Measurements from ENCODE around the gene ANKFN1.

Gene ANKFN1

GRCh38 chr17:56536766-56537165, 383.5 kb downstream of the ANKFN1 start:
- H3K27me3 Mint-ChIP-seq = no peaks in the 10 kb centered on the region
- no peak overlapping the region for H3K27ac Mint-ChIP-seq
- no peaks in the 10 kb centered on the region for H3K36me3 Mint-ChIP-seq (ENCODE audit: low read depth)
- H3K4me1 Mint-ChIP-seq (ENCODE audit: low read depth) = no peaks in the 10 kb centered on the region
- intact Hi-C loops (cut with micrococcal nuclease) = no loop called here
- H3K9me3 Mint-ChIP-seq = peaks cover 16% of the 10 kb centered on the region
- no peak overlapping the region for H3K4me3 Mint-ChIP-seq

- no peak overlapping the region for H3K4me3 Mint-ChIP-seq
- H3K4me1 Mint-ChIP-seq (ENCODE audit: low read depth) = no peaks in the 10 kb centered on the region
- intact Hi-C loops (cut with micrococcal nuclease) = no loop called here
- no peaks in the 10 kb centered on the region for H3K36me3 Mint-ChIP-seq (ENCODE audit: low read depth)
- H3K9me3 Mint-ChIP-seq = peaks cover 16% of the 10 kb centered on the region
- H3K27me3 Mint-ChIP-seq = no peaks in the 10 kb centered on the region
- no peak overlapping the region for H3K27ac Mint-ChIP-seq
These were observed 387.6 kb downstream of the ANKFN1 start for GRCh38 chr17:56540836-56541235.

GRCh38 chr17:56543280-56543679, 390.0 kb downstream of the ANKFN1 start:
- H3K27me3 Mint-ChIP-seq = no peaks in the 10 kb centered on the region
- H3K36me3 Mint-ChIP-seq (ENCODE audit: low read depth) = no peaks in the 10 kb centered on the region
- intact Hi-C loops (cut with micrococcal nuclease) = no loop called here
- no peak overlapping the region for H3K4me3 Mint-ChIP-seq
- H3K9me3 Mint-ChIP-seq = peaks cover 17% of the 10 kb centered on the region
- no peak overlapping the region for H3K27ac Mint-ChIP-seq
- H3K4me1 Mint-ChIP-seq (ENCODE audit: low read depth) = no peaks in the 10 kb centered on the region

- intact Hi-C loops (cut with micrococcal nuclease) = no loop called here
- no peaks in the 10 kb centered on the region for H3K4me1 Mint-ChIP-seq (ENCODE audit: low read depth)
- H3K36me3 Mint-ChIP-seq (ENCODE audit: low read depth) = no peaks in the 10 kb centered on the region
- H3K27ac Mint-ChIP-seq = no peak overlapping the region
- H3K27me3 Mint-ChIP-seq = no peaks in the 10 kb centered on the region
- no peak overlapping the region for H3K4me3 Mint-ChIP-seq
- H3K9me3 Mint-ChIP-seq = peaks cover 22% of the 10 kb centered on the region
These were observed 391.8 kb downstream of the ANKFN1 start for GRCh38 chr17:56545106-56545505.

- Mint-ChIP-seq H3K4me3 (no peak overlapping the region), H3K9me3 (peaks cover 28% of the 10 kb centered on the region), H3K27ac (no peak overlapping the region), H3K4me1 (ENCODE audit: low read depth) (no peaks in the 10 kb centered on the region), H3K27me3 (no peaks in the 10 kb centered on the region), H3K36me3 (ENCODE audit: low read depth) (no peaks in the 10 kb centered on the region)
- intact Hi-C loops (cut with micrococcal nuclease) = no loop called here
These were observed 392.7 kb downstream of the ANKFN1 start for GRCh38 chr17:56545930-56546329.

GRCh38 chr17:56548661-56549060, 395.4 kb downstream of the ANKFN1 start:
- no peaks in the 10 kb centered on the region for H3K4me1 Mint-ChIP-seq (ENCODE audit: low read depth)
- H3K9me3 Mint-ChIP-seq = peaks cover 47% of the 10 kb centered on the region
- no peak overlapping the region for H3K4me3 Mint-ChIP-seq
- no peak overlapping the region for H3K27ac Mint-ChIP-seq
- no peaks in the 10 kb centered on the region for H3K36me3 Mint-ChIP-seq (ENCODE audit: low read depth)
- intact Hi-C loops (cut with micrococcal nuclease) = no loop called here
- no peaks in the 10 kb centered on the region for H3K27me3 Mint-ChIP-seq

- Mint-ChIP-seq H3K4me3 (no peak overlapping the region), H3K27ac (no peak overlapping the region), H3K36me3 (ENCODE audit: low read depth) (no peaks in the 10 kb centered on the region), H3K9me3 (peaks cover 47% of the 10 kb centered on the region), H3K27me3 (no peaks in the 10 kb centered on the region), H3K4me1 (ENCODE audit: low read depth) (no peaks in the 10 kb centered on the region)
- intact Hi-C loops (cut with micrococcal nuclease) = no loop called here
These were observed 396.2 kb downstream of the ANKFN1 start for GRCh38 chr17:56549501-56549900.

- no peak overlapping the region for H3K4me3 Mint-ChIP-seq
- no peaks in the 10 kb centered on the region for H3K4me1 Mint-ChIP-seq (ENCODE audit: low read depth)
- H3K27me3 Mint-ChIP-seq = no peaks in the 10 kb centered on the region
- no peaks in the 10 kb centered on the region for H3K36me3 Mint-ChIP-seq (ENCODE audit: low read depth)
- intact Hi-C loops (cut with micrococcal nuclease) = no loop called here
- H3K27ac Mint-ChIP-seq = no peak overlapping the region
- H3K9me3 Mint-ChIP-seq = peaks cover 1% of the 10 kb centered on the region
These were observed 404.4 kb downstream of the ANKFN1 start for GRCh38 chr17:56557682-56558081.

GRCh38 chr17:56558088-56558487, 404.8 kb downstream of the ANKFN1 start:
- H3K36me3 Mint-ChIP-seq (ENCODE audit: low read depth) = no peaks in the 10 kb centered on the region
- intact Hi-C loops (cut with micrococcal nuclease) = no loop called here
- H3K4me3 Mint-ChIP-seq = no peak overlapping the region
- no peak overlapping the region for H3K27ac Mint-ChIP-seq
- H3K27me3 Mint-ChIP-seq = no peaks in the 10 kb centered on the region
- no peaks in the 10 kb centered on the region for H3K9me3 Mint-ChIP-seq
- H3K4me1 Mint-ChIP-seq (ENCODE audit: low read depth) = no peaks in the 10 kb centered on the region
